Activated T-helper 1 cell treated with anti-CD3 and anti-CD28 coated beads, Interleukin-2, amount 50 U/mL, for 16 hours (primary cell): ENCODE measurements around the gene ZNF611.
"Not testable (repeated sequence)": the region's sequence is repeated elsewhere in the genome, so short reads cannot be mapped to it uniquely, and the experiment has no call there.

Experiments used
- DNase-seq, 2 donors: peaks; one replicate each; pipeline ENCODE4 v3.0.0-alpha.2; 2020; ENCODE audit warnings: low read depth in 1 of 2, low spot score in 1 of 2

Gene ZNF611

DNA sequence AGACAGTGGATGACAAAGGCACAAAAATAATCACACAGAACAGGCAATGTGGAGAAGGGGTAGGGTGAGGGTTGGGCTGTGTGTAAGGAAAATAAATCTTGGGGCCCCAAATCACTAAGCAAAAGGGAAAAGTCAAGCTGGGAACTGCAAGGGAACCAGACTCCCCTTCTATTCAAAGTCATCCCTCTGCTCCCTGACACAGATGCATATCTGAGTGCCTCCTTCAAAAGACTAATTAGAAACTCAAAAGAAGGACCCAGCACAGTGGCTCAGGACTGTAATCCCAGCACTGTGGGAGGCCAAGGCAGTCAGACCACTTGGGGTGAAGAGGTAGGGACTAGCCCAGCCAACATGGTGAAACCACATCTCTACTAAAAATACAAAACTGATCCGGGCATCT, 18.3 kb downstream of the ZNF611 start:
- no peak for DNase-seq

DNA sequence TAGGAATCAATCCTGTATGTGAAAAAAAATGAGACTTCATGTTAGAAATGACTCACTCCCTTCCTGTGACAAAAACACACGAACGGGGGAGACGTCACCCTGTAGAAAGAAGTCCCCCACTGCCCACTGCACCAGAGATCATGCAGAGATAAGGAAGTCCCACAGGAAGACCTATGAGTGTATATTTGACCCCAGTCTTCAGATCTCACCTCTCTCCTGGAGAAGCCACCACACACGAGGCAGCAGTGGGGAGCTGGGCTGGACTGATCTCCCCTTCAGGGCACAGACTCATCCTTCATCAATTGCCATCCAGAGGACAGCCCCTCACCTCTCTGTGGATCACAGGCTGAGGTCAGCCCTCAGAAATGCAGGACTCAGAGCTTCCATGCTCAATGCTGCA, 18.9 kb downstream of the ZNF611 start:
- DNase-seq = not testable (repeated sequence)

DNA sequence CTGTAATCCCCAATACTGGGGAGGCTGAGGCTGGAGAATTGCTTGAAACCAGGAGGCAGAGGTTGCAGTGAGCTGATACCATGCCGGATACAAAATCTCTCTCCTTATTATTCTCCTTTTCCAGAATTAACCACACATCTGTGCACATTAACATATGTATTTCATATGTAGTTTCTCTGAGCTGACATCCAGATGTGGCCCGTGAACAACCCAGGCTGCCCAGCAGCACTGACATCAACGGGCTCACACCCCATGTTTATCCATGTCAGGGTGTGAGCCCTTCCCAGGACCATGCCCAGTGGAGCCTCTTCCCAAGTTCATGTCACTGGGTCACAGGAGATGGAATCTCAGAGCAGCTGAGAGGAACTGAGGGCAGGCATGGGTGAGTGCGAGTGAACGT, 19.5 kb downstream of the ZNF611 start:
- not testable (repeated sequence) for DNase-seq

DNA sequence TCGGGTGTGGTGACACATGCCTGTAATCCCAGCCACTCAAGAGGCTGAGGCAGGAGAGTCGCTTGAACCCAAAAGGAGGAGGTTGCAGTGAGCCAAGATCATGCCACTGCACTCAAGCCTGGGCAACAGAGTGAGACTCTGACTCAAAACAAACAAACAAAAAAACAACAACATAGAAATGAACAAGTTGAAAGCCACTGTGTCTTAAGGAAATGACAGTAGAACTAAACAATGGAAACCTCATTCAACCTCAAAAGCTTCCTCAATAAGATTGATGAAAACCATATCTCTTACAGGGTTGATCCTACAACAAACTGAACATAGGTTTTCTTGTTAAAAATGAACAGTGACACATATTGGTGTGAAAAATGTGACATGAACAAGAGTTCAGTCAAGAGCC, 21.8 kb downstream of the ZNF611 start:
- DNase-seq = not testable (repeated sequence)

DNA sequence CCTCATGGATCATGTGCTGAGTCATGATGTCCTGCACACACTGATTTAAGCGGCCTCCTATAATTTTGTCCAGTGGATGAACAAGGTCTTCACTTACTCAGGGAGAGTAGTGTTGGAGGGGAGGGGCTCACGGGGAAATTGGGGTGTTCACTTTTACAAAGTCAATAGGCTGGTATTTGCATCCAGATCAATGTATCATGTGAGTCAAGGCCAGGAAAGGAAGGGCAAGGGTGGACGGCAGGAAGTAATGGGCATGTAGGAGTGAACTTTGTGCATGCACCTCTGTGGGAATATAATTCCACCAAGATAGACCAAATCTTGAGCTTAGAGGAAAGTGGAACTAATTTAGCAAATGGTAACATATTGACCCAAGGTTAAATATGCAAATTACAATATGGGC, 23.2 kb downstream of the ZNF611 start:
- not testable (repeated sequence) for DNase-seq

DNA sequence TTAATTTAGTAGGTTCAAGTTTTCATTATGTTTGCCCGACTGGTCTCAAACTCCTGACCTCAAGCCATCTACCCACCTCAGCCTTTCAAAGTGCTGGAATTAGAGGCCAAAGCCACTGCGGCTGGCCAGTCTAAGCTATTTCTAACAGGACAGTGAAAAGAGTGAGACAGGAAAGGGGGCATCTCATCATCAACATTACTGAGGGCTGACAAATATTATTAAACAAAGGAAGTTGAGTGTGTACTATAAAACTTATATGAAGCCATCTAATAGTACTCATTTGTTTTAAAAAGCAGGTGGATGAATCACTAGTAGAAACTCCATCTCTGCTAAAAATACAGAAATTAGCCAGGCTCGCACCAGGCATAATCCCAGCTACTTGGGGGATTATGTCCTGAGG, 24.3 kb downstream of the ZNF611 start:
- DNase-seq = no peak

DNA sequence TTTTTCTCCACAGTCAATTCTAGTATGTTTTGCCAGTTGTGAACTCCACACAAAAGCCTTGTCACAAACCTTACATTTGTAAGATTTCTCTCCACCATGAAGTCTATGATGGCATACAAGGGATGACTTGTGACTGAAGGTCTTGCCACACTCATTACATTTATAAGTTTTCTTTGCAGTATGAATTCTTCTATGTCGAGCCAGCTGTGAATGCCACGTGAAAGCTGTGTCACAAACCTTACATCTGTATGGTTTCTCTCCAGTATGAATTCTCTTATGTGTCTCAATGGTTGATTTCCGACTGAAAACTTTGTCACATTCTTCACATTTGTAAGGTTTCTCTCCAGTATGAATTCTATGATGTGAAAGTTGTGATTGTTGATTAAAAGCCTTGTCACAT, 29.2 kb downstream of the ZNF611 start:
- DNase-seq = not testable (repeated sequence)

DNA sequence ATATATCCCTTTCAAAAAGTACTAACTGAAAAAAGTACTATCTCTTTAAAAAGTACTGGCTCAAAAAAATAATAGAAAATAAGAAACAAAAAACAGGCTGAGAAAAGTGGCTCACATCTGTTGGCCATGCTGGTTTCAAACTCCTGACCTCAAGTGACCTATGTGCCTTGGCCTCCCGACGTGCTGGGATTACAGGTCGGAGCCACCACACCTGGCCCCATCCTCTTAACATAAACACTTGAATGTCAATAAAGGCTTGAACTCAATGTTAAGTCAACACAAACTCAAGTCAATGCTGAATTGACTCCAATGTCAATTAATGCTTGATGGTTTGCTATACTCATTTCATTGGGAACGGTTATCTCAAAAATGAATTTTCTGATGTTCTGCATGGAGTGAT, 30.9 kb downstream of the ZNF611 start:
- DNase-seq = no peak

DNA sequence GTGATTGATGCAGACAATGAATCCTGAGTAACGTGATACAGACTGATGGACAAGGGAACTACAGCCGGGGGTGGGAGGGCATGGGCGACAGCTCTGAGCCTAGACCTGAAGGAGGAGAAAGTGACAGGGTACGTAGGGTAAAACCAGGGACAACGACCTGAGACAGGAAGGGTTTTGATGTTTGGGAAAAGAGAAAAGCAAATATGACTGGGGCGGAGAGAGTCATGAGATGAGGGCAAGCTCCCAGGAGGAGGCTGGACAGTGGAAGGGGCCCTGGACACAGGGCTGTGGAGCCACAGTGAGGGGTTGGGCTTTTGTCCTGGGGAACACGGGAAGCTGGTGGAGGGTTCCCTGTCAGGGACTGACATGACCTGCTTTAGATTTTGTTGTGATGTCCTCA, 34.2 kb downstream of the ZNF611 start:
- no peak for DNase-seq

DNA sequence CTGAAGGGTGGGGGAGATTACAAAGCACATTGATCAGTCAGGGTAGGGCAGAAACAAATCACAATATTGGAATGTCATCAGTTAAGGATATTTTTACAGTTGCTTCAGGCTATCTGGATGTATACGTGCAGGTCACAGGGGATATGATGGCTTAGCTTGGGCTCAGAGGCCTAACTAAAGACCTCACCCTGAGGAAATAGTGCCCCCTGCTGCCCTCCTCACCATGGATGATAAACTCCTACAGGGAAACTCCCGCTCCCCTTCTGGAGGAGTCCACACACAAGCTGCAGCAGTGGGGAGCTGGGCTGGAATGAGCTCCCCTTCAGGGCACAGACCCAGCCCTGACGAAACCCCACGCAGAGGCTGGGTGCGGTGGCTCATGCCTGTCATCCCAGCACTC, 35.3 kb downstream of the ZNF611 start:
- not testable (repeated sequence) for DNase-seq

DNA sequence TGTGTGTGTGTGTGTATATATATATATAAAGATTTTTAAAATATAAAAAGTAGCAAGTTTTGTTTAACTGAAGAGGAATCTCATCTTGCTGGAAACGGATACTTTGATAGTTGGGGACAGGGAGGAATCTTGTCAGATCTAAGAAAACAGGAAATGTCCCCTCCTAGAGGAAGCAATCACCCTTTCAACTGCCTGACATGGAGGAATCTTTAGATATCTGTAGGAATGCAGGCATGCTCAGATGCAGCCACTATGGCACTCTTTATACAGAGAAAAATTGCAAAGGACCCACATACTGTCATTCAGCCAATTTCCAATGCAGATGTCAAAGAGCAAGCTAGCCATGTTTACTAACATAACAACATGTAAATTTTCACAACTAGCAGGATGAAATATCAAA, 38.8 kb downstream of the ZNF611 start:
- no peak for DNase-seq

DNA sequence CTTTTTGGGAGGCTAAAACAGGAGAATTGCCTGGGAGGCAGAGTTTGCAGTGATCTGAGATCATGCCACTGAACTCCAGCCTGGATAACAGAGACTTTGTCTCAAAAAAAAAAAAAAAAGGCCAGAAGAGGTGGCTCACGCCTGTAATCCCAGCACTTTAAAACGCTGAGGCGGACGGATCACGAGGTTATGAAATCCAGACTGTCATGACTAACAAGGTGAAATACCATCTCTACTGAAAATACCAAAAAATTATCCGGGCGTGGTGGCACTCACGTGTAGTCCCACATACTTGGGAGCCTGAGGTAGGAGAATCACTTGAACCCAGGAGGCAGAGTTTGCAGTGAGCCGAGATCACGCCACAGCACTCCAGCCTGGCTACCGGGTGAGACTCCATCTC, 39.9 kb downstream of the ZNF611 start:
- no peak for DNase-seq

DNA sequence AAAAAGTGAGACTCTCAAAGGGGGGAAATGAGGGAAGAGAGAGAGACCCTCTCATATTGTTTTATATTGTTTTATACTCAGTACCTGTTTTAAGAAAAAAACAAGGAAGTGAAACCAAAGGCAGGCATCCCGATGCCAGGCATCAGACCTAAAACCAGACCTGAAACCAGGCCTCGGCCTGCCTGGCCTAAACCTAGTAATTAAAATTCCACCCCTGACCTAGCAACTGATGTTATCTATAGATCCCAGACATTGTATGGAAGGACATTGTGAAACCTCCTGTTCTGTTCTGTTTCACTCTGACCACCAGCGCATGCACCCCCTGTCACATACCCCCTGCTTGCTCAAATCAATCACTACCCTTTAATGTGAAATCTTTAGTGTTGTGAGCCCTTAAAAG, 40.6 kb downstream of the ZNF611 start:
- DNase-seq = not testable (repeated sequence)

DNA sequence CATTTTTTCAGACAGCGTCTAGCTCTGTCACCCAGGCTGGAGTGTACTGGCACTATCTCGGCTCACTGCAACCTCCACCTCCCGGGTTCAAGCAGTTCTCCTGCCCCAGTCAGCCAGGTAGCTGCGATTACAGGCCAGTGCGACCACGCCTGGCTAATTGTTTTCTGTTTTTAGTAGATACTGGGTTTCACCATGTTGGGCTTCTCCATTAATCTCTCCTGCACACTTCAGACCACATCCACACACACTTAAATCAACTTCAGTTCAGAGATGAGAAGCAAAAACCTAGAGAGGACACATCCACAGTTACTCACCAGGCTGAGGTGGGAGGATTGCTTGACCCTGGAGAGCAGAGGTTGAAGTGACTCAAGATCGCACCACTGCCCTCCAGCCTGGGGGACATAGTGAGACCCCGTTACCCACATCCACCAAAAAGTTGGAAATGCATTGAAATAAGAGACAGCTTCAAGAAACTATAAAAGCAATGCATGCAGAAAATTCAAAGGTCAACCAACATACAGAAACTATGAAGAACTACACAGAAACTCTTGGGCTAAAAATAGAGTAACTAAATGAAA, 42.3 kb downstream of the ZNF611 start:
- DNase-seq = no peak

DNA sequence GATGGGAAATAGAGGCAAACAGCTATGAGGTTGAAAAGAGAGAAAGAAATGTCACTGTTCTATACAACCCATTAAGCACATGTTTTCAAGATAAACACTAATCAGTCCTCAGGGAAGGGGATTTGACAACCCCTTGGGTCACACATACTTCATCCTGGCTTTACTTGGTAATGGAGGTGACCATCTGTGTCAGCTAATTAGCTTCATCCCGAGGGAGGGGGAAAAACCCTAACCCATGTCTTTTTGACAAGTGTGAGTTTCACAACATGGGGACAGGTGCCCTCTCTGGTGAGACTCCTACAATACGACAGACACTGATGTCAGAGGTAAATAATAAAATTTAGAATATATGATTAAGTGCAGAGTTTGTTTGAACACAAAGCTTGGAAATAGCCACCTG, 43.1 kb downstream of the ZNF611 start:
- no peak for DNase-seq

DNA sequence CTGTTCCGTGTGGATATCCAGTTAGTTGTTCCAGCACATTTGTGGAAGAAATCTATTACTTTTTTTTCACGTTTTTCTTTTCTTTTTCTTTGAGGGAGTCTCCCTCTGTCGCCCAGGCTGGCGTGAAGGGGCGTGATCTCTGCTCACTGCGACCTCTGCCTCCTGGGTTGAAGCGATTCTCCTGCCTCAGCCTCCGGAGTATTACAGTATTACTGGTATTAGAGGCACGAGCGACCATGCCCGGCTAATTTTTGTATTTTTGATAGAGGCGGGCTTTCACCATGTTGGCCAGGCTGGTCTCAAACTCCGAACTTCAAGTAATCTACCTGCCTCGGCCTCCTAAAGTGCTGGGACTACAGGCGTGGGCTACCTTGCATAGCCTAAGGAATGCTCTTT, 43.6 kb downstream of the ZNF611 start:
- DNase-seq = no peak

DNA sequence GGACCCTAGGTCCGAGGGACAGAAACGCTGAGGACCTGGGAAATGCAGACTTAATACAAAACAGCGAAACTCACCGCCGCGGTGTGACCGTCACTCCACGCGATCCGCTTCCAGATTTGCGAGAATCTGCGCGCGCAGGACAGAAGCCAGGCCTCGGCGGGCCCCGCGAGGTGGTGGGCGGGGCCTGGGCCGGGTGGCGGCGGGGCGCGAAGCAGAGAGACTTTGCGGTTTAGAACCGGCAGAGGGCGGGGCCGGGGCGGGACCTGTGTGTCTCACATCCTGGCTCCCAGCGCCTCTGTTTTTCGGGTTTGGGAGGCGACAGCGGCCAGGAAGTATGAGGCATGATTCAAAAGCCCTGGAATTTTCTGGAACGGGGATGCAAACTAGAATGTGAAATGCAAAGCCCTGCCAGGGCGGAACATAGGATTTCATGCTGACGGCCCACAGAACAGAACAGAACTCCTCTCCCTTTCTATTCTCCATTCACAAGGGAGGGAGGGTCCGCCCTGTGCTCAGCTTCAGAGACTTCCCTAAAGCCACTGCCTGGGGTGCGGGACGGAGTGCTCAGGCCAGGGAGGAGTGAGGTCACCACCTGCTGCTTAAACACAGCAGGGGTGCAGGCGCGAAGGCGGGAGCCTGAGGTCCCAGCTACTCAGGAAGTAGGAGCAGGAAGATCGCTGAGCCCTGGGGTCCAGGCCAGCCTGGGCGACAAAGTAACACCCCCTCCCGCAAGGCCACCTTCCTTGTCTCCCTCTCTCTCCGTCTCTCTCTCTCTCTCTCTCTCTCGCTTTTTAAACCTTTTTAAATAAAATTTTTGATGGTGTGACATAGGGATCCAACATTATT, 44.3 kb downstream of the ZNF611 start:
- peak; percentile 80 to 86 for DNase-seq

DNA sequence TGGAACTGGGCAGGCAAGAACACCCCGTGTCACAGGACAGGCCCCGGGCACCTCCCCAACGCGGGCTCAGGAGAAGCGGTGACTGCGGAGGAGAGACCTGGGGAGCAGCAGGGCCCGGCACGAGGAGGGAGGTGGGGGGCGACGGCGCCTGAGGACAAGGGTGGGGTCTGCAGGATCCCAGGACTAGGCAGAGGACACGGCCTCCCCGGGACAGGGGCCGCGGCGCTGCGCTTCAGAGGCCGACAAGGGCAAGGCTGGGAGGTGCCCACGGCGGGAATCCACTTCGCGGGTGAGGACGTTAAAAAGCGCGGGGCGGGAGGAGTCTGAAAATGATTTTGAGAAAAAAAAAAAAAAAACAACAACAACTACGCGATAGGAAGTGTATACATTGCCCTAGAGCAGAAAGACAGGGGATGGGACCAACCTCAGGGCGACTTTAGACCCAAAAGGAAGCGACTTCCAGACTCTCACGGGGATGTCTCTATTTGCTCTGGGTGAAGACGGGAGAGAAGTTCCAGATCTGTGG, 44.9 kb downstream of the ZNF611 start:
- peak; percentile 8 for DNase-seq

DNA sequence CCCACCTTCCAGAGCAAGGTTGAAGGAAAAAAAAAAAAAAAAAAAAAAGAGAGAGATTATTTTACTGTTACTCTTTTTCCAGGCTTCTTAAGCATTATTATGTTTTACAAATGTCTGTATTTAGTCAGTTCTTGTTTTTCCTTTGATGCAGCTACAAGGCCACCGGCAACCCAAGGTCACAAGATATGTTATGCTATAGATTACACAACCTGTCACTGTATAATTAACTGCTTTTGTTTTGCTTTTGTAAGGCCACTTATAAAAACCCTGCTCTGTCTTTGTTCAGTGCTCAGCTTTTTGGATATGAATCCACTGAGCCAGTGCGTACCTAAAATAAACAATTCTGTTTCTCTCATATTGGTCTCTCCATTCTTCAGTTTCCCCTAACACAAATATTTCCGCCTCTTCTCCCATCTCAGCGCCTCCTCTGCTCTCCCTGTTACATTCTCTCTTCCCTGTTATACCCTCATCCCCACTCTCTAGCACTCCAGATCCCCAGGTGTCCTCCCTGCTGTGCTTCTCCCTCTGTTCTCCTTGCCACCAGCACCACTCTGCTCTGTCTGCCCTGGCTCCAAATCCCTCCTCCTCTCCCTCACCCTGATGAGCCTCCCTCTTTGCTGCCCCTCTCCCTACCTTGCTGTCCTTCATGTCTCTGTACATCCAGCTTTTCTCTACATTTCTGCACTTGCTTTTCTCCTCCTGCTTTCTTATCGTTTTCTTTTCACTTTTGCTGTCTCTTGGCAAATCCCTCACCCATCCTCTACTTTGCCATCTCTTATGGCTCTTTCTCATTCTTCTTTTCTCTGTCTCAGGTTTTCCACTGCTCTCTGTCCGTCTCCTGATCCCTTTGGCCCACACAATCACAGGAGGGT, 45.7 kb downstream of the ZNF611 start:
- DNase-seq = not testable (repeated sequence)

DNA sequence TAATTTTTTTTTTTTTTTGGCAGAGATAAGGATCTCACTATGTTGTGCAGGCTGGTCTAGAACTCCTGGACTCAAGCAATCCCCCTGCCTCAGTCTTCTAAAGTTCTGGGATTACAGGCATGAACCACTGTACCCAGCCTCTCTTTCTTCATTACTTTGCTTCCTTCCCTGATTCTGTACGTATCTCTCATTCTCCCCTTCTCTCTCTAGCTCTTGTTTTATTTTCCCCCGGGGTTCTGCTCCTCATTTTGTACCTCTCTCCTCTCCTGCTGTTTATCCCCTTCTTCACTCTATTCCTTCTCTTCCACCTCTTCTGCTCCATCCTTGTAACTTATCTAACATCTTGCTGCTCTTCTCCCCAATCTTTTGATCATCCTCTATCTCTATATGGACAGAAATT, 46.5 kb downstream of the ZNF611 start:
- no peak for DNase-seq

DNA sequence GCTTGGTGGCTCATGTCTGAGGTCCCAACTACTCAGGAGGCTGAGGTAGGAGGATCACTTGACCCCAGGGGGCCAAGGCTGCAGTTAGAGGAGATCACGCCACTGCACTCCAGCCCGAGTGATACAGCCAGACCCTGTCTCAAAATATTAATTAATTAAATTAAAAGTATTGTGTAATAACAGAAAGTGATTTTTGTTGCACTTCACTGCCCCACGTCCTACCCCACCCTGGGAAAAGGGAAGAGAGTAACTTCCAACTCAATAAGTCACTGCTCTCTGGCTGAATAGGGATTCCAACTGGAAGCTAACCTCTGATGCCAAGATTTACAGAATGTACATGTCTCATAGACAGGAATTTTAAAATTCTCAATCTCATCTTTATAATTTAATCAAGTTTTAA, 47.2 kb downstream of the ZNF611 start:
- DNase-seq = no peak

DNA sequence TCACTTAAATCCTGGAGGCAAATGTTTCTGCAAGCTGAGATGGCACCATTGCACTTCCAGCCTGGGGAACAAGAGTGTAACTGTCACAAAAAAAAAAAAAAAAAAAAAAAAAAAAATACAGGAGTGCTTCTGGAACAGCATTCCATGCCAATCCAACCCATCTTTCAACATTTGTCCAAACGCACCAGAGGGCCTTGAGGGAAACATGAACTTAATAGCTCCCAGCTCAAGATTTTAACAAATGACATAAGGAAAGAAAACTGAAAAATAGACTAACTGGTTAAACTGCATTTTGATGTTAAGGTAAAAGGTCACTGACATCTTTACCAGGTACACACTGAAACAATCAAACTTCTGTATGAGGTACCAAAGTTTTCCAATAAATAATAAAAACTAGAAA, 49.0 kb downstream of the ZNF611 start:
- no peak for DNase-seq
